Endometrium (tissue), 2 donors: ENCODE data around the gene SLC44A4.
"Not testable (repeated sequence)": the region's sequence is repeated elsewhere in the genome, so short reads cannot be mapped to it uniquely, and the experiment has no call there.

Experiments used
- FAIRE-seq: peaks from 2 replicates; lab custom pipeline; 2012; peaks lifted over from hg19 to GRCh38; lab: Jason Lieb, UNC
- donor health status: control.
- donor health status: control.

Gene SLC44A4

GRCh38 chr6:31827286-31828079 lies 51.3 kb downstream of the SLC44A4 start, which contains the start of gene HSPA1B:
Gene HSPA1B (plus strand): TSS chr6:31827738. CDS start chr6:31827951, 213 bp downstream.
- peak; percentile 94 for FAIRE-seq

- no peak for FAIRE-seq
These were observed 52.0 kb downstream of the SLC44A4 start for GRCh38 chr6:31826793-31827285.

- FAIRE-seq: no peak
These were observed 53.2 kb downstream of the SLC44A4 start for GRCh38 chr6:31825553-31825952.

- FAIRE-seq: not testable (repeated sequence)
These were observed 55.1 kb downstream of the SLC44A4 start for GRCh38 chr6:31823592-31824196.

DNA sequence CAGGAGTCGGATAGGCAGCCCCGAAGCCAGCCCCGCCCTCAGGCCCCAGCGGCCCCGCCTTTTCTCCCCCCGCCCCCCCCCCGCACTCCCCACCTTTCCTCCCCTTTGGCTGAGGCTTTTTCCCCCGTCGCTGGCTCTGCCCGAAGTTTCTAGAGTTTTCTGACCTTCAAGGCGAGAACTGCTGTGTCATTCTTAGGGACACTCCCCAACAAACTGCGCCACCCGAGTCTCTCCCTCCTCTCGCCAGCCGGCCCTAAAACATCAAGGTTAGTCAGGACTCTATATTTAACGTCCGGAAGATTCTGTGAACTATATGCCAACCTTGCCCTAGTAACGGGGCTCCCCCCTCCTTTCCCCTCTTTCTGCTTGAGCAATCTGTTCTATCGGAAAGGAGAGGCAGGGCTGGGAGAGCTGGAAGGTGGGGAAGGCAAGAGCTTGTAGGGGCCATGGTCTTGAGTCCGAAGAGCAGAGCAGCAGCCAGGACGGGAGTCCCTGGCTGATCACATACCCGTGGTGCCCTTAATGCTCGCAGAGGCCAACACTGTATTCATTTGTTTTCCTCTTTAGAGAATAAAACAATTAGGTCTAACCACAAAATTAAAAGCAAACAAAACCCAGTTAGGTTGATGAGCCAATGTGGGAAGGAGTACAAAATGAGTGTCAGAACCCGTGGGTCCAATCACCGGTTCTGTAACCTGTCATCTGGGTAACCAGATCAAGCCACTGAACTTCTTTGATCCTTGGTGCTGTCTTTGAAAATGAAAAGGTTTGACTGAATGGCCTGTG lies 56.6 kb downstream of the SLC44A4 start:
- FAIRE-seq: no peak

GRCh38 chr6:31821301-31822035 lies 57.3 kb downstream of the SLC44A4 start:
- no peak for FAIRE-seq

DNA sequence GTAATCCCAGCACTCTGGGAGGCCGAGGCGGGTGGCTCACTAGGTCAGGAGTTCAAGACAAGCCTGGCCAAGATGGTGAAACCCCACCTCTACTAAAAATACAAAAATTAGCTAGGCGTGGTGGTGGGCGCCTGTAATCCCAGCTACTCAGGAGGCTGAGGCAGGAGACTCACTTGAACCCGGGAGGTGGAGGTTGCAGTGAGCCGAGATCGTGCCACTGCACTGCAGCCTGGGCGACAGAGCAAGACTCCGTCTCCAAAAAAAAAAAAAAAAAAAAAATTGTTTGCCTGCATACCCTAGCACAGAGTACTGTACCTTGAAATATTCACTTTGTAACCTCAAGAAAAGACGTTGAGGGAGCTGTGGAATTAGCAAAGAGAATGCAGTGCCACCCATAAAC lies 58.4 kb downstream of the SLC44A4 start:
- not testable (repeated sequence) for FAIRE-seq

DNA sequence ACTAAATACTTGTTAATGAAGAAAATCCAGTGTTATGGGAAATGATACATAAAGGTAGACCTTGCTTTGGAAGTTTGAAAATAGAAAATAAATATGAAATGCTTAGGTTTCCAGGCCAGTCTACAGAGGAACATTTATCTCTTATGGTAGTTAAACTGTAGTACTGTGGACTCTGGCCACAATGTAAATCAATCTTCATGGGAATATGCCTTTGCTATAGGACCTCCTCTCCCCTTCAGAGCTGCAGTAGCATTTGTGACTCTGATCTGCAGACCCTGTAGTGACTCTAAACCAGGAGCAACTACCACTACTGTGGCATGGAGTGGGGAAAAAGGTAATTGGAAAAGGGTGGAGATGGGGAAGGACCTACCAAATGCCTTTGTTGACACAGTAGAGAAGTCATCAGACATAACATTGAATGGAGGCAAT lies 58.9 kb downstream of the SLC44A4 start:
- FAIRE-seq: no peak

DNA sequence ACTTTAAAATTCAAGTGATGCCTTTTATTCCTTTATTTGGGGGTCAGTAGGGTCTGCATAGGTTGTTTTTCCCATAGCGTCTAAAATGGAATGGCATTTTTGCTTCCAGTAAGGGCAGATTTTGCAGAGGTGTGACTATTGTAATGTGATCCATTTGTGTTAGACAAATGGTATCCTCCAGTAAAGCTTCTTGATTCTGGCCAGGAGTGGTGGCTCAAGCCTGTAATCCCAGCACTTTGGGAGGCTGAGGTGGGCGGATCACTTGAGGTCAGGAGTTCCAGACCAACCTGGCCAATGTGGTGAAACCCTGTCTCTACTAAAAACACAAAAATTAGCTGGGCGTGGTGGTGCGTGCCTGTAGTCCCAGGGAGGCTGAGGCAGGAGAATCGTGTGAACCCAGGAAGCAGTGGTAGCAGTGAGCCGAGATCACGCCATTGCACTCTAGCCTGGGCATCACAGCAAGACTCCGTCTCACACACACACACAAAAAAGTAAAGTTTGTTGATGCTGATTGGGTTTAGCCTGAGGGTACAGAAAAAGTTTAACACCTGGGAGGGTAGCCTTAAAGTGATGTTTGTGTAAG lies 60.8 kb downstream of the SLC44A4 start:
- FAIRE-seq: not testable (repeated sequence)

- not testable (repeated sequence) for FAIRE-seq
These were observed 61.5 kb downstream of the SLC44A4 start for GRCh38 chr6:31817133-31817928.

- FAIRE-seq: peak; percentile 81
These were observed 63.6 kb downstream of the SLC44A4 start, which contains the start of the genes HSPA1A and HSPA1L for GRCh38 chr6:31815025-31815838. Gene HSPA1A (plus strand): TSS chr6:31815543. CDS start chr6:31815757, 214 bp downstream. Gene HSPA1L (minus strand): TSS chr6:31815283. CDS start chr6:31811972, 3,311 bp downstream.

GRCh38 chr6:31814677-31815024 lies 64.1 kb downstream of the SLC44A4 start:
- FAIRE-seq: no peak

- FAIRE-seq: no peak
These were observed 65.3 kb downstream of the SLC44A4 start for GRCh38 chr6:31813465-31813849.
